COLO829 (cell line): Measurements from ENCODE around the gene HES5.
A peak's percentile ranks its signal among the peaks of the same experiment; 100 is the strongest.

Experiments
- DNase-seq: peaks from one replicate; pipeline ENCODE4 v3.0.0; 2012; ENCODE audit warnings: low spot score

The HES5 gene

DNA sequence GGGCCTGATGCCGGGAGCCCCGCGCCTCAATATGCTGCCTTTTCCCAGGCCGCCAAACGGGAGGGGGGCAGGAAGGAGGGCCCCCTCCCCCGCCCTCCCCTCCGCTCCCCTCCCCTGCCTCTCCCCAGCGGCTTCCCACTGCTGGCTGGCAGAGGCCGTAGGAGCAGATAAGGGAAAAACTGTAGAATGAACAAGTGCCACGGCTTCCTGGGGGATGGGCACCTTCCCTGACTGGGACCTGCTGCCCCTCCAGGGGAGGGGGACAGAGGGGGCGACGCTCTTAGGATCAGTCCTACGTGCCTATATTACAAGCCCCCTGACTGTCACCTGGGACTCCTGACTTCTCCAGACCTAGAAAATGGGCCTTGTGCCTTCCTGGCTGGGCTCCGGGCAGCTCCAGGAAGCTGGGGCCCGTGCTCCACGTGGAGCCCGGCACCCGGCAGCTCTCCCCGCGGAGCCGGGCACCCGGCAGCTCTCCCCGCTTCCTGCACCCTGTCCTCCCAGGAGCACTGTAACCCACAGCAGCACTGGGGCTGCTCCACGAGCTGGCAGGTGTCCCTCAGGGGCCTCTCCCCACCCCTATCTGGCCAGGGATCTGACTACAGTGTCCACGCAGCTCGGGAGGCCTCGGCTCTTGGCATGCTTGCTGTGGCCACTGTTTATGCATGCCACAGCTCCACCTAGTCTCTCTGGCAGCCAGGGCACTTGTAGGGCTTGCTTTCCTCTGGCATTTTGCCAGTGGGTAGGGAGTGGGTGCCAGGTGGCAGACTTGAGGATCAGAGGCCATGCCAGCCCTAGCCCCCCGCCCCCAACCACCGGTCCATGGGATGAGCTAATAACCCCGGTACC, 674 bp upstream of the HES5 start:
- DNase-seq: no peak

DNA sequence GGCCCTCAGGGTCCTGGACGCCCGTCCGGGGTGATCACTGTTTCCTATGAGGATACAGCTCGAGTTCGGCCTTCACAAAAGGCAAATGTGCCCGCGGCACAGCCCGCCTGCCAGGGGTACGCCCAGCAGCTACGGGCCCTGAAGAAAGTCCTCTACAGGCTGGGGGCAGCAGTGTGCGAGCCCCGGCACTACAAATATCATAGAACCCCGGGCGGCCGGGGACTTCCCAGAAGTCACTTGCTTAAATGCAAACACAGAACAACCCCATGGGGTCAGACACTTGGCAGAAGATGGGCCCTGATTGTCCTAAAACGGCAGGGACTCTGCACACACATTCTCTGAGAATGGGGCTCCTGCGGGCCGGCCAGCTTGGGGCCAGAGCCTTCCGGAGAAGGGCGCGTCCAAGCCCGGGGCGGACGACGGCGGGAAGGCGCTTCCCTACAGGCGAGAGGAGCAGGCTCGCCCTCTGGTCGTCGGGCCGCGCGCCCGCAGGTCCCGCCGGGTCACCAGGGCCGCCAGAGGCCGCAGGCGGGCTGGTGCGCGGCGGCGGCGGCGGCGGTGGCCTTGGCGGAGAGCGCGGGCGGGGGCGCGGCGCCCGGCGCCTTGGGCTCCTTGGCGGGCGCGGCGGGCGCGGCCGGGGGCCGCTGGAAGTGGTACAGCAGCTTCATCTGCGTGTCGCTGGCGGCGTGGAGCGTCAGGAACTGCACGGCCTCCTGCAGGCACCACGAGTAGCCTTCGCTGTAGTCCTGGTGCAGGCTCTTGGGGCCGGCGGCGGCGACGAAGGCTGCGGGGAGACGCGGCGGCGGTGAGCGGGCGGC, 888 bp downstream of the HES5 start:
- DNase-seq: no peak

DNA sequence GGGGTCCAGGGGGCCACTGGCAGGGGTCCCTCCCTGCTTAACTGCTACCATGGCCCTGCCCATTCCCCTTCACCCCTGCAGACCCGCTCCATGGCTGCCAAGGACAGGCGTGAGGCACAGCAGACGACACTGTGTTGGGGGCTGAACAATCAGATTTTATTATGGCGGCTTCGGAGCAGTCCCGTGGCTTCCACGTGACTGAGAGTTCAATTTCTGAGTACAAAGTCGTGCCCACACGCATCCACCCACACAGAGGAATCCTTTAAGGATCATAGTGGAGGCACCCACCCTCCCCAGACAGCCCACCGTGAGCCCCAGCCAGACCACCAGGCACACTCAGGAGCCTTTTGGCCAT, 1.5 kb downstream of the HES5 start:
- no peak for DNase-seq

DNA sequence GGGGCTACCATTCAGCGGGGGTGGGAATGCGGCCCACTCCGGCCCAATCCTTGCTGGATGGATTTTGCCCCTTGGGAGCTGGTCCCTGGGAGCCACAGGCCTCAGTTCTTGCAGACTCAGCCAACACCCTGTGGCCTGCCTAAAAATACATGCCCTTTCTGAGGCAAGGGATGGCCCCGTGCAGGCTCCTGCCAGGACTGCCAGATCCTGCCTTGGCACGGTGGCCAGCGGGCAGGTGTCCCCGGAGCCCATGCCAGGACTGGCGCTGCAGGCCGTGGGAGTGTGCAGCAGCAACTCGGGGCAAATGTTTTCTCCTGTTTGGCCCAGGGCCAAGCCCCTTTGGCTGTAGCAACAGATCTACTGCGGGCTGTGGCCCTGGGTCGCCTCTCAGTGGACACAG, 2.0 kb downstream of the HES5 start:
- no peak for DNase-seq

DNA sequence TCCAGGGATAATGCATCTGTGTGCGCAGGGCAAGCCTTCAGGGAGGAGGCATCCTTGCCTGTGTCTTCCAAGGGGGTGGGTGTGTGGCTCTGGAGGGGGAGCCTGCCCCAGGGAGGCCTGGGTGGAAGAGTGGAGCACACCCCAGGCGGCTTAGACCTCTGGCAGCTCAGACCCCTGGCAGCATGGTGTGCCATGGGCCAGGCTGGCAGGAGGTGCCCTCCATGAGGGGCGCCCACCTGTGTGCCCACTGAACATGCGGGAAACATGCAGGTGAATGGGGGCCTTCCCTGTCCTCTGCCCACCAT, 2.6 kb downstream of the HES5 start:
- no peak for DNase-seq

DNA sequence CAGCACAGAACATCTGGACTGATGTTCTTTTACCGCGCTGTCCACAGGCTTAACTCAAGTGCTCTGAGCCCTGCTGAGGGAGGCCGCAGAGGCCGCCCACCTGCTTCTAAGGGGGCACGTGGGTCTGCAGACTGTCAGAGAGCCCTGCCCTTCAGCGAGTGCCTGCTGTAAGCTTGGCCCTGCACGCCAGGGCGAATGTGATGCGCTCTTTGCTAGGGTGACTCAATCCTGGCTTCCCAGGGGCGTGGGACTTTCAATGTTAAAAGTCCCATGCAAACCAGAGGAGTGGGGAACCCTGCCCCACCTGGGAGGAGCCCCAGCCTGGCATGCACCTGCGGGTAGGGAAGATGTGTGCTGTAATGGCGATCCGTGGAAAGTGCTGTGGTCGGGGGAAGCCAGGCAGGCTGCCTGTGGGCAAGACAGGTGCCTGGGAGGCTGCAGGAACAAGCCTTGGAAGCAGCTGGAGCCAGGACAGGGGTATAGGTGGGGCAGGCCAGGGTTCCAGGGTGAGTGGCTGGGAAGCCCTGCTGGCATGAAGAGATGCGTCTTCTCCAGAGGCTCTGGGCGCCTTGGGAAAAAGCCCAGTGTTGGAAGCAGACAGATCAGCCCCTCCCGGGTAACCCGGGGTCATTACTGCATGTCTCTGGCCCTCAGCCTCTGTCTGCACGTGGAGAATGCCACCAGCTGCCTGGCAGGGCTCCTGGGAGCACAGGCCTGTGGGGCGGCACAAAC, 3.1 kb downstream of the HES5 start:
- DNase-seq: peak; percentile 14

DNA sequence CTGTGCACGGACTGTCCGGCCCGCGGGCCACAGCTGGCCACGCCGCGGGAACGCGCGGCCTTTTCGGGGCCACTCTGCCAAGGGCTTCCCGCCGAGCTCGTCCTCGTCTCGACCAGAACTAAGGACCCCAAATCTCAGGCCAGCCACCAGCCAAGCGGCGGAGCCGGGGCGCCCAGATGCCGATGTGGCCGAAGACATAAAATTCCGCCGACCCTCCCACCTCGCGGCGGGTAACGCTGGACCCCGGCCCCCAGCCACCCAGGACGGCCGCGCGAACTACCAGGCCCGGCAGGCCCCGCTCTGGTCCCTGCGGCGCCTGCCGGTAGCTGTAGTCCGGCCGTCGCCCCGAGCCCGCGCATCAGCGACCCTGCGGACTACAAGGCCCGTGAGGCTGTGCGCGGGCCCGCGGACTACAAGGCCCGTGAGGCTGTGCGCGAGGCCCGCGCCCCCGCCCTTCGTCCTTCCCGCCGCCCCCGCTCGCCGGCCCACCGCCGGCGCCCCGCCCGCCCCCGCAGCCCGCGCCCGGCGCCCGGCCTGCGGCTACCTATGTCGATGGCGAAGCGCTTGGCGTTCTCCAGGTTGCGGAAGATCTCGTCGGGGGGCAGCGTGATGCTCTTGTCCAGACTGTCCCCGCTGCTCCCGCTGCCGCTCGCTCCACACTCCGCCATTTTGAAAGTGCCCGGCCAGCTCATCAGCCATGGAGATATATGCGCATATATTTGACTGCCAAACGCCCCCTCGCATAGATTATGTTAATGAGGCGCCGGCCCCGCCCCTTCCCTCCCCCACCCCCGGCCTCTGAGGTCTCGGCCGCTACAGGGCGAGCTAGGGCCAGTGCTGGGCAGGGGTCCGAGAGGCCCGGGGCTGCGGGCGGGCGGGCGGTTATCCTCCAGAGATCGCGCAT, 3.9 kb downstream of the HES5 start, which contains the start of gene PANK4:
TSS of gene PANK4 (minus strand) at position 677 of the 904 bp plus-strand sequence. CDS start at position 668, 9 bp downstream.
- DNase-seq: peak; percentile 88

DNA sequence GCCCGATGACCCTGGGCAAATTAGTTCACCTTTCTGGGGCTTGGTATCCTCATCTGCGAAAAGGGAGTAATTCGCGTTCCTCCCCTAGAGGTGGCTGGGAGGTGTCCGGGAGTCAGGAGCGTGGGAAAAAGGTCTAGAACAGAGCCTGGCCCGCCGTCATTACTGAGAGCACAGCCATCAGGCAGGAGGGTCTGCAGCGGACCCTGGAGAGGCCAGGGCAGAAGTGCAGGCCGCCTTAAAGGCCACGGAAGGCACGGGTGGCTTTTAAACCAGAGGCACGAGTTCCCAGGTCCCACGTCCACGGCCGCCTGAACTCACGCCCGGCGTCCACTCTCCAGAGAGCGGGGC, 4.5 kb downstream of the HES5 start:
- no peak for DNase-seq

DNA sequence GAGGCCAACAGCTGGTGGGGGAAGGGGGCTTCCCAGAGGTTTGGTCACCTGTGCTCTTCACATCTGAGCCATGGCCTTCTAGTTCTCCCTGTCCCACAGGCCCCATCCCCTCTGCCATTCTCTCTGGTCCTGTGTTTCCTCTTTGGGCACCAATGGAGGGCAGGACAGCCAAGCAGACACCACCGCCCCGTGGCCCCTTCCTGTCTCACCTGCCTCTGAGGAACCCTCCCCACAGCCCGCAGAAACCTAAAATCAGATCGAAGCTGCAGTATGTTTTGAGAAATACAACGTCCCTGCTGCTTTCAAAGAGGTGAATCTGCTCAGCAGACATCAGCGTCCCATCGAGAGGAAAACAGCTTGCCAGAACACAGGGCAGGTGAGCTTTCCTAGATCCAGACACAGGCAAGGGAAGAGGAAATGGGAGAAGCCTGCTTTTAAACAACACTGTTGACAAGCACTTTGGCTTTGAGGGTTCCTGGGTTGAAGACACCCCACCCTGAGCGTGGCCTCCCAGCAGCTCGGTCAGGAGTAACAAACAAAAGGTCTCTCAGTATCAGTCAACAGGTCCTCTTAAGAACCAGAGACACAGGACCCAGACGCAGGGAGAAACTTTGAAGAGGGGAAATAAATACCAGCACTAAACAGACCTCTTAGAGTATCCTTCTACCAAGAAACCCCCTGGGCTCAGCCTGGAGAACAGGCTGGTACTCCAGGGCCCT, 6.0 kb downstream of the HES5 start:
- no peak for DNase-seq

DNA sequence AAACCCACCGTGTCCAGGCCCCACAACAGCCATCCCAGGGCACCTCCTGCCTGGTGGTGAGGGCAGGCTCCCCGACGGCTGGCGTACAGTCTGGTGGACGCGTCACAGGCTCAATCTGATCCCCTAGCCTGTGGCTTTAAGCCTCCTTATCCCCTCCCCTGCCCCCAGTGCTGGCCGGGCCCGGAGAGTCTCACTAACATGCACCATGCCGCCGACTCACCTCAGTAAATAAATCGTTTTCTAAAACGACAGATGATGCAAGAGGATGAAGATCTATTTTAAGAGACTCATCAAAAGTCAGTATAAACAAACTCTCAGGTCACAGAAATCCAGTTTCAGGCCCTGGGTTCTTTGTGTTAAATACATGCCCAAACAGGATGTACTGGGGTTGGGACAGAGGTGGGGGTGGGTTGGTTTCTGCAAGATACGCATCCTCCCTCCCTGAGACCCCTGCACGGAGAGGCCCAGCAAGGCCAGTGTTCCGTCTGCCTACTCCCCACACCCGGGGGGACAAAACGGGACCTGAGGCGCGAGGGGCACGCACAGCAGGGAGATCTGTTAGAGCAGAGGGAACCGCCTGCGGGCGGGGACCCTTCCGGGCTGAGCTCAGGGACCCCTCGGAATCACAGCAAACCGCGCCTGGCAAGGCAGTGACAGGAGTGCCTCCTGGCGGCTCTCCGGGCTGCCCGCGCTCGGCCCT, 6.7 kb downstream of the HES5 start:
- no peak for DNase-seq

DNA sequence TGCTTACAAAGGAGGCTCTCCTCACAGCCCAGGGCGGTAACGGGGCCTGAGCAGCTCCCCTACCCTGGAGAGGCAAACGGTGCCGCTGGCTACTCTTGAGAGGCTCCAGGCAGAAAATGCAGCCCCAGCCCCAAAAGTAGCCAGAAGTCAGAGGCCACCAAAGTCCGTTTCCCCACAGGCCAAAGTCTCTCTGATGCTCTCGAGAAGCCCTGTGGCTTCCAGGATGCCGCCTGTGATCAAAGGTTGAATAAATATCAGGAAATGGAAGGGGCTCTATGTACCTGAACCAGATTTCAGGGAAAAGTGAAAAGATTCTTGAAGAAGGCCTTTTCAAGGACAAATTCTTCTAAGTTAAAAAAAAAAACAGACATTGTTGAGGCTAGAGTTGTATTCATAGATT, 7.8 kb downstream of the HES5 start:
- DNase-seq: no peak

DNA sequence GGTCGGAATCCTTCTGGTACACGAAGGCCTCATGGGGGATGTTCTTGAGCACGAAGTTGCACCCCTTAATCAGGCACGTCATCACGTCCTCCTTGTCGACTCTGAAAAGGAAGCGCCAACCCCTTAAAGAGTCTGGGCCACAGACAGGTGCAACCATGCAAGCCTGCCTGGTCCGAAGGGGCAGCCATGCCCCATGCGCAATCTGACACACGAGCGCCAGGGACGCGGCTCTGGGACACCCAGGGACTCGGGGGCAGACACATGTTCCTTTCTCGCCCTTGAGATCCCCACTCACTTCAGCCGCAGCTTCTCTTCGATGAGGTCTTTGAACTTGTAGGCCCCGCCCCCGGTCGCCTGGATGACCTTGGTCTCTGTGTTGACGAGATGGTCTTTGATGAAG, 9.3 kb downstream of the HES5 start:
- DNase-seq: no peak

DNA sequence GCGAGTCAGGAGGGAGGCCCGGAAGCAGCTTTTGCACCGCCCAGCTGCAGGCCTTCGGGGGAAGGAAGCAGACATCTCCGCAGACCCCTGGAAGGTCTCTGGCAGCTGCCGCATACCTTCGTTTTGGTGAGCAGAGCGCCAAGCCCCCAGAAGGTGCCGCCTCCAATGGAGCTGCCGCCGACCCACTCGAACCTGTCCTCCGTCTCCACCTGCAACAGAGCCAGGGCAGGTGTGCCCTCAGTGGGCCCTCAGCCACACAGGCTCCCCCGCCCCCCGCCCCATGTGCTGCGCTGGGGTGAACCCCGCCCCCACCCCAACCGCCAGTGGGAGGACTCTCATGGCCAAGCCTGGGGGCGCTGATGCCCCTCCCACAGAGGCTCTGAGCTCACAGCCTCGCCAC, 9.9 kb downstream of the HES5 start:
- DNase-seq: no peak

DNA sequence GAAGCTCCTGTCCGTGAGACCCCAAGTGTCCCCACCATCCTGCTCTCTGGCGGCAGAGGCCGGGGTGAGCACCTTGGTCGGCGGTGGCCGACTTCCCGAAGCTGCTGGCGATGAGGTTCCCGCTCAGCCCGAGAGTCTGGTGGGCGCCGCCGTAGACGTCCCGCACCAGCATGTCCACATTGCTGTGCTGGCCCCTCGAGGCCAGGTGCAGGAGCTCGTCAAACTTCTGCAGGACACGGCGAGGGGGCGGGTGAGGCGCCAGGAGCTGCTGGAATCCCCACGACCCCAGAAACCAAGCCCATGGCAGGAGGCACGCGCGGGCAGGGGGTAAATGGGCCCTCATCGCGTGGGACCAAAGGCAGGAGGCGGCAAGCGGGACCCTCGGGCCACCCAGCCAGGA, 10.3 kb downstream of the HES5 start:
- no peak for DNase-seq

DNA sequence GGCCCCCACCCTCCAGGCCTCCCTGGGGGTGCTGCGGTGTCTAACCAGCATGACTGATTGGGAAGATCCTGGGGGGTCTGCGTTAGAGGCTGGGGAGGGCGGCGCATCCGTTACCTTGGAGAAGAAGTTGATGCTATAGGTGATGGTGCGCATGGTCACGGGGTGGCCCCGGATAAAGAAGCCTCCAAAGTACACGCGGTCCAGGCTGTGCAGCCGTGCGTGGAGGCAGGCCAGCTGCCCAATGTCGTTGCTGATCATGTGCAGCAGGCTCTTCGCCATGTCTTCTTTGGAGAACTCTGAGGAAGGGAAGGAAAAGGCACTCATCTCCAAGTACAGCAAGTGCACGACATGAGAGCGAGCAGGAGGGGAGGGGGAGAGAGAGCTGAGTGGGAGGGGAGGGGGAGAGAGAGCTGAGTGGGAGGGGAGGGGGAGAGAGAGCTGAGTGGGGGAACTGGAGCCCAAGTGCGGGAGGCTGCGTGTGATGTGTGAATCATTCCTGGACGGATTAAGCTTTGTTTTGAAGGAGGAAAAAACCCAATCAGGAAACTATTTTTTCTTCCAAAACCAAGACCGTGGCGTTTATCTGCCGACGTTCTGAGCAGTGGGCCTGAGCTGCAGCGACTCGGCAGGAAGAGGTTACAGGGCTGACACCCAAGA, 10.9 kb downstream of the HES5 start:
- DNase-seq: no peak

DNA sequence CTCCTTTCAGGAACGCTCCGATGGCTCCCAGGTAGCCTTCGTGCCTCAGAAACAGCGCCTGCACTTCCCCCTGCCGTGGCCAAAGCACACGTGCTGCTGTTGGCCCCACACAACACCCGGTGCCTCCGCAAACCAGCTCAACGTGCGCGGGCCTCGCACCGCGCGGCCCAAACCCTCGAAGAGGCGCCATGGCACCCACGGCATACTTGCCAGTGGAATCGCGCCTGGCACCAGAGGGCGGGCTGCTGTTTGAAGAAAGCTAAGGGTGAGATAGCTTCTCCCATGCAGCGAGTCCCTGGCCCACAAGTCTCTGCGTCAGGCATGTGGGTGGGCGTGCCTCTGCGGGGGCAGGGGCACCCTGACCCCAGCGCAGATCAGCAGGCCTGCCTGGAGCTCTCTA, 11.5 kb downstream of the HES5 start:
- DNase-seq: no peak

DNA sequence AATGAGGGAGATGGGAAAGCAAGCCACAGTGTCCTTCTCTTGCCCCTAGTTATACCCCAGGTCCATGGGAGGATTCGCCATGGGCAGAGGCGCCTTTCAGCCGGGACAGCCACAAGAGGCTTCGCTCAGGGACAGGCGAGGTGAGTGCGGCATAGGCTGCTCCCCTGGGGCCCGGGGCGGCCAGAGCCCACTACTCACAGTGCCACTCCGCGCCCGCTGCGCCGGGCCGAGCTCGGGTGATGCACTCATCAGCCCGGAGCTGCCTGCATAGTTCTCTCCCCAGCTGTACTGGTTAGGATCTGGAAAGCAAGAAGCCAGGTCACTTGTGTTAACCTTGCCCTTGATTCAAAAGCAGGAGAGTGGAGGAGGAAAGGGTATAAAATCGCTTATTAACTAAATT, 12.1 kb downstream of the HES5 start:
- no peak for DNase-seq

DNA sequence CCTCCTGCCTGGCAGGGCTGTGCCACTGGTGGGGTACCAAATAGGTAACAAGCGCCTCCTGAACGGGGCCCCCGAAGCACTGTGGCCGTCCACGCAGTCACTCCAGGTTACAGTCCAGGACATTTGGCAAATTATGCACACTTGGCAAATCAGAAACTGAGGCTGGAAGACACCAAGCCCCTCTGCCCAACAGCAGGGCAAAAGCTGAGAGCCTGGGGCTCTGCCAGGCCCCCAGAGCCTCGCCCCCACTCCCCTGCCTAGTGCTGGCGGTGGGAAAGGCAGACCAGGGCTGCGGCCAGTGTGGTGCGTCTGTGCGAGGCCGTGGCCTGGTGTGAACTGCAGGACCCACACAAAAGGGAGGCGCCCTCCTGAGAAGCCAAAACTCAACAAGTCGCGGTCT, 13.1 kb downstream of the HES5 start:
- no peak for DNase-seq

DNA sequence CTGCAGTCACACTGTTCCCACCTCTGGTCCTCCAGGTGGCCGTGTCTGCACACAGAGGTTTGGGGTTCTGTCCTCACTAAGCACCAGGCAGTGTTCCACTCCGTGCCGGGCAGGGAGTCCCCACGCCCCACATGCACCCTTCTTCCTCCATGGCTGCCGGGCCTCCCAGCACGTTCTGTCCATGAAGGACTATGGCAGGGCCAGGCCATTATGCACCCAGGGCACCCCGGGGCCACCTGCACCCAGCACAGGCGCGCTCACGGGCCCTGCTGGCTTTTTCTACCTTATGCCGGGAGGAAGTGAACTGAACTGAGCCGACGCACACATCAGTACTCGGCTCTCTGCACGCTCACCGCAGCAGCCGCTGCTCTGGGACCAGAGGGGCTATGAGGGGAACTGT, 13.9 kb downstream of the HES5 start:
- DNase-seq: no peak

DNA sequence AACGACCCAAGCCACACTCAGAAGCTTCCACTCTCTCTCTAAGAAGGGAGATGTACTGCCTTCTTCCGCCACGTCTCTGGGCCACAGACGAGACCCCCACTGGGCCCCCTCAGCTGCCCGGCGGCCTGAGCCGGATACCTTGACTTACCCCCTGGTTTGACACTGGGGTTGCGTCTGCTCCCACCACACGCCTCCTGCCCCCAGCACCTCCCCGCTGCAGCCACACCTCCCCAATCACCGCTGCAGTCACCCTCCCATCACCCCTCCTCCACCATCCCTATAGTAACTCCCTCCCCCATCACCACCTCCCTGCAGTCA, 14.3 kb downstream of the HES5 start:
- DNase-seq: no peak
